ENCODE results near the gene SERPINB10. TPM values are rescaled to one million over a fixed set of nuclear protein-coding genes. Genes with fewer than 3 reads are reported as not detected.

The SERPINB10 gene
- total RNA-seq, 1 experiment from 2014 or later = not detected

DNA sequence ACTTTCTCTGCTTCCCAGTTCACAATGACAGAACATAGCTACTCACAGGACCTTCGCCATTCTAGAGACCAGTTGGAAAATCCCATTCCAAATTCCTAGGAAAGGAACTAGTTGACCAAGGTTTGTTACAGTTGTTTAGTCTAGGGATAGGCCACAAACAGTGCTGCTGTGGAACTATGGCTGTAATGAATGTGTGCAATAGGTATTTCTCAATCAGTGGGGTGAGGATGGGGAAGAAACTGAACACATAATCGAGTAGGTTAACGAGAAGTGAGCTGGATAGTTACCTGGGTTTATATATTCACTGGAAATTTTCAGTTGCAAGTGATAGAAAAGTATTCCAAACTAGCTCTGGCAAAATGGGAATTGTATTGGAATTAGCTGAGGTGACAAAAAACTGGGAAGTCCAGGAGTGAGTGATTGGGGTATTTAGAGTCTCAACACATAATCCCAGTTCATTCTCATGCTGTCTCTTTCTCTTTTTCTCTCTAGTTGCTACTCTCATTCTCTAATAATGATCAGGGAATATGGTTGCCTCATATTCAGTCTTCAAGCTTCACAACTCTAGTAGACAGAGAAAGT is 23.1 kb downstream of the SERPINB10 start:
- TF ChIP-seq ZNF138 (CRISPR knock-in tag; conservative IDR thresholded peaks at IDR 0.05) (no peak), ZNF281 (CRISPR knock-in tag; IDR thresholded peaks at IDR 0.05) (no peak), CREM (CRISPR knock-in tag; IDR thresholded peaks at IDR 0.05) (no peak), ZNF121 (CRISPR knock-in tag; IDR thresholded peaks at IDR 0.05) (no peak), ZNF671 (CRISPR knock-in tag; IDR thresholded peaks at IDR 0.05) (no peak), NFATC4 (CRISPR knock-in tag; IDR thresholded peaks at IDR 0.05) (no peak), ZNF423 (CRISPR knock-in tag; IDR thresholded peaks at IDR 0.05) (no peak), MXD4 (CRISPR knock-in tag; IDR thresholded peaks at IDR 0.05; ENCODE audit: borderline replicate concordance) (no peak), STAT6 (CRISPR knock-in tag; conservative IDR thresholded peaks at IDR 0.05; ENCODE audit: low read depth) (no peak), PRRX2 (CRISPR knock-in tag; IDR thresholded peaks at IDR 0.05) (no peak), AFF4 (CRISPR knock-in tag; IDR thresholded peaks at IDR 0.05; ENCODE audit: borderline replicate concordance) (no peak)
- TF ChIP-seq, protein P1, sequence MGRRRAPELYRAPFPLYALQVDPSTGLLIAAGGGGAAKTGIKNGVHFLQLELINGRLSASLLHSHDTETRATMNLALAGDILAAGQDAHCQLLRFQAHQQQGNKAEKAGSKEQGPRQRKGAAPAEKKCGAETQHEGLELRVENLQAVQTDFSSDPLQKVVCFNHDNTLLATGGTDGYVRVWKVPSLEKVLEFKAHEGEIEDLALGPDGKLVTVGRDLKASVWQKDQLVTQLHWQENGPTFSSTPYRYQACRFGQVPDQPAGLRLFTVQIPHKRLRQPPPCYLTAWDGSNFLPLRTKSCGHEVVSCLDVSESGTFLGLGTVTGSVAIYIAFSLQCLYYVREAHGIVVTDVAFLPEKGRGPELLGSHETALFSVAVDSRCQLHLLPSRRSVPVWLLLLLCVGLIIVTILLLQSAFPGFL (CRISPR knock-in tag; IDR thresholded peaks at IDR 0.05; ENCODE audit: borderline replicate concordance) = no peak
- no peak for ATAC-seq
- ChIA-PET POLR2A (no interaction called here), CTCF (interaction anchor here (0.9 kb wide), 1 partner anchor 10 kb away, joined by 3 read pairs; no protein-coding TSS in a partner anchor)
- H3K4me1 Mint-ChIP-seq = 0 out of 2 replicates have a peak, but pooled peaks cover 5% of the 10 kb centered on the region
- H3K27ac Mint-ChIP-seq = no peak overlapping the region
- H3K9me3 Mint-ChIP-seq = no peaks in the 10 kb centered on the region
- H3K27me3 Mint-ChIP-seq (ENCODE audit: low read depth) = peaks cover 9% of the 10 kb centered on the region
- H3K4me3 Mint-ChIP-seq = no peak overlapping the region
- no peak for DNase-seq (ENCODE audit: low spot score)
- no peaks in the 10 kb centered on the region for H3K36me3 Mint-ChIP-seq

DNA sequence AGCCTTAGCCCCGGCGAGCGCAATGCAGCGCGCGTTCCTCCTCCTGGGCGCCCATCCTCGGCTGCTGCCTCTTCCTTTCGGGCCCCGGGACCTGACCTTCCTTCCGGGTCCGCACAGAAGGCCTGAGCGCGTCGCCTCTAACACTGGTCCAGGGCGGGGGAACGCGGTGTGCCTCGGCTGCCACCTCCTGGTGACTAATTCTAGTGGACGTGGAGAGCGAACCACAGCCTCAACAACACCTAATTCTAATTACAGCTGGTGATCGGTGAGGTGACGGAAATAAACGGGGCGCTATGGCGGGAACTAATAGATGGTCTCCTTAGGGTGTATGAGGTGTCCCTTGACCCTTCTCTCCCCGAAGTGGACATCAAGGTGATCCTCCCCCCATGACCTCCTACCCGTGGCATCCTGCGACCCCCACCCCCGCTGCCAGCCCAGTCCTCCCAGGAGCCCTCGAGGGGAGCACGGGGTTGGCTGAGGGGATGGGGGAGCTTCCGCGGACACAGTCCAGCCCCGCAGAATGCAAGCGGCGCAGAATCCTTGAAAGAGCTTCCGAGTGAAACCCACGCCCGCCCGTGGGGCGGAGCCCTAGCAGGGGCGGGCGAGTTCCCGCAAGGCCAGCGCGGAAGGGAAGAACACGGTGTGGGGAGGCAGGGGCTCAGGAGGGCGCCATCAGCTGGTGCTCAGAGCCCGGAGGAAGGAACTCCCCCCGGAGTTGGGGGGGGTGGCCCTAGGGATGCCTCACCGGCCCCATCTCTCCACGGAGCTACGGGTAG is 28.6 kb downstream of the SERPINB10 start:
- Mint-ChIP-seq H3K4me3 (no peak overlapping the region), H3K27ac (no peak overlapping the region), H3K27me3 (ENCODE audit: low read depth) (peaks cover 9% of the 10 kb centered on the region), H3K36me3 (no peaks in the 10 kb centered on the region), H3K9me3 (no peaks in the 10 kb centered on the region), H3K4me1 (peaks cover 5% of the 10 kb centered on the region; the same call in 1 of the 2 replicates)
- ChIA-PET CTCF (interaction anchor here (0.7 to 1.7 kb wide), 24 partner anchors 13 to 425 kb away, joined by 3 to 11 read pairs (median 4); partner anchors contain the start of genes HMSD, SERPINB10, SERPINB12 and SERPINB8), POLR2A (interaction anchor here (0.5 to 0.9 kb wide), 2 partner anchors 13 kb away, joined by 3 read pairs; partner anchors contain the start of gene HMSD)
- peak; percentile 97 for ATAC-seq
- DNase-seq (ENCODE audit: low spot score) = peak; percentile 88
- TF ChIP-seq, protein P2, sequence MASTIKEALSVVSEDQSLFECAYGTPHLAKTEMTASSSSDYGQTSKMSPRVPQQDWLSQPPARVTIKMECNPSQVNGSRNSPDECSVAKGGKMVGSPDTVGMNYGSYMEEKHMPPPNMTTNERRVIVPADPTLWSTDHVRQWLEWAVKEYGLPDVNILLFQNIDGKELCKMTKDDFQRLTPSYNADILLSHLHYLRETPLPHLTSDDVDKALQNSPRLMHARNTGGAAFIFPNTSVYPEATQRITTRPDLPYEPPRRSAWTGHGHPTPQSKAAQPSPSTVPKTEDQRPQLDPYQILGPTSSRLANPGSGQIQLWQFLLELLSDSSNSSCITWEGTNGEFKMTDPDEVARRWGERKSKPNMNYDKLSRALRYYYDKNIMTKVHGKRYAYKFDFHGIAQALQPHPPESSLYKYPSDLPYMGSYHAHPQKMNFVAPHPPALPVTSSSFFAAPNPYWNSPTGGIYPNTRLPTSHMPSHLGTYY (CRISPR knock-in tag; IDR thresholded peaks at IDR 0.05) = no peak
- no peak for TF ChIP-seq CDX4 (CRISPR knock-in tag; IDR thresholded peaks at IDR 0.05; ENCODE audit: borderline replicate concordance)
- TF ChIP-seq ETV6 (CRISPR knock-in tag; IDR thresholded peaks at IDR 0.05) = peak; percentile 64; the same call in 1 of the 2 replicates
- TF ChIP-seq ZNF281 (CRISPR knock-in tag; IDR thresholded peaks at IDR 0.05) = no peak
